ENCODE results near the gene SEPTIN1.

DNA sequence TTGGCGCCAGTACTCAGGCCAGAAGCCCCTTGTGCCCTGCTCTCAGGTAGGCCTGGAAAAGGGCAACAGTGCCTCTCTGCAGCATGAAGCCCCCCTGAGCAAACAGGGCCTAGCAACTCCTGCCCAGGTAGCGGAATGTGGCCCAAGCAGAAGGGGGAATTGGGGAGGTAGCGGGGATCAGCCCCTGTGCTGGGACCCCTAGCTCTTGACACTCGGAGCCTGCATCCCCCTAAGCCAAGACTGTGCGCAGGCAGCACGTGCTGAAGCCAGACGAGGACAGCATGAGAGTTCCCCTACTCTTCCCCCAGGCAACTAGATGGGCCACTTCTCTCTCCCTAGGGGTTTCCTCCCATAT lies 26.4 kb downstream of the SEPTIN1 start:
- TF ChIP-seq, protein P1, sequence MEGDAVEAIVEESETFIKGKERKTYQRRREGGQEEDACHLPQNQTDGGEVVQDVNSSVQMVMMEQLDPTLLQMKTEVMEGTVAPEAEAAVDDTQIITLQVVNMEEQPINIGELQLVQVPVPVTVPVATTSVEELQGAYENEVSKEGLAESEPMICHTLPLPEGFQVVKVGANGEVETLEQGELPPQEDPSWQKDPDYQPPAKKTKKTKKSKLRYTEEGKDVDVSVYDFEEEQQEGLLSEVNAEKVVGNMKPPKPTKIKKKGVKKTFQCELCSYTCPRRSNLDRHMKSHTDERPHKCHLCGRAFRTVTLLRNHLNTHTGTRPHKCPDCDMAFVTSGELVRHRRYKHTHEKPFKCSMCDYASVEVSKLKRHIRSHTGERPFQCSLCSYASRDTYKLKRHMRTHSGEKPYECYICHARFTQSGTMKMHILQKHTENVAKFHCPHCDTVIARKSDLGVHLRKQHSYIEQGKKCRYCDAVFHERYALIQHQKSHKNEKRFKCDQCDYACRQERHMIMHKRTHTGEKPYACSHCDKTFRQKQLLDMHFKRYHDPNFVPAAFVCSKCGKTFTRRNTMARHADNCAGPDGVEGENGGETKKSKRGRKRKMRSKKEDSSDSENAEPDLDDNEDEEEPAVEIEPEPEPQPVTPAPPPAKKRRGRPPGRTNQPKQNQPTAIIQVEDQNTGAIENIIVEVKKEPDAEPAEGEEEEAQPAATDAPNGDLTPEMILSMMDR (IDR thresholded peaks at IDR 0.05): no peak
- no peak for TF ChIP-seq POLR2A (IDR thresholded peaks at IDR 0.05)
